ENCODE measurements around the gene TAS1R2. TPM values are rescaled to one million over a fixed set of nuclear protein-coding genes. Genes with fewer than 3 reads are reported as not detected.

The TAS1R2 gene
- total RNA-seq, 3 donors from 2014 or later = not detected

GRCh38 chr1:18884419-18884717, 24.9 kb upstream of the TAS1R2 start:
- TF ChIP-seq POLR2A (IDR thresholded peaks at IDR 0.05) = no peak
- H3K36me3 ChIP-seq = no peaks in the 10 kb centered on the region
- no peaks in the 10 kb centered on the region for H3K9me3 ChIP-seq
- no peak overlapping the region for H3K27ac ChIP-seq
- H3K4me3 ChIP-seq = no peak overlapping the region
- H3K4me1 ChIP-seq = no peaks in the 10 kb centered on the region
- no peaks in the 10 kb centered on the region for H3K27me3 ChIP-seq
- intact Hi-C loops (cut with DNase I; ENCODE audit: low total_unique reads) = no loop called here
- DNase-seq (ENCODE audit: low spot score in 2 of 2) = no peak

- intact Hi-C loops (cut with DNase I; ENCODE audit: low total_unique reads) = no loop called here
- no peak for TF ChIP-seq POLR2AphosphoS5 (IDR thresholded peaks at IDR 0.05)
- TF ChIP-seq CTCF (IDR thresholded peaks at IDR 0.05) = peak; percentile 62 to 83 (median 82)
- peak; percentile 64 to 76 for DNase-seq (ENCODE audit: low spot score in 2 of 2)
- H3K4me1 ChIP-seq = no peaks in the 10 kb centered on the region
- no peaks in the 10 kb centered on the region for H3K9me3 ChIP-seq
- no peak overlapping the region for H3K4me3 ChIP-seq
- no peaks in the 10 kb centered on the region for H3K27me3 ChIP-seq
- H3K27ac ChIP-seq = no peak overlapping the region
- no peaks in the 10 kb centered on the region for H3K36me3 ChIP-seq
Measured at GRCh38 chr1:18883636-18884418, 24.4 kb upstream of the TAS1R2 start.

GRCh38 chr1:18883079-18883478, 23.6 kb upstream of the TAS1R2 start:
- no peak overlapping the region for H3K4me3 ChIP-seq
- DNase-seq (ENCODE audit: low spot score in 2 of 2) = no peak
- H3K36me3 ChIP-seq = no peaks in the 10 kb centered on the region
- intact Hi-C loops (cut with DNase I; ENCODE audit: low total_unique reads) = no loop called here
- TF ChIP-seq CTCF (IDR thresholded peaks at IDR 0.05) = no peak
- no peak for TF ChIP-seq POLR2AphosphoS5 (IDR thresholded peaks at IDR 0.05)
- no peak for TF ChIP-seq POLR2A (IDR thresholded peaks at IDR 0.05)
- H3K4me1 ChIP-seq = no peaks in the 10 kb centered on the region
- no peaks in the 10 kb centered on the region for H3K9me3 ChIP-seq
- H3K27me3 ChIP-seq = no peaks in the 10 kb centered on the region
- no peak overlapping the region for H3K27ac ChIP-seq

- Histone ChIP-seq H3K4me1 (no peaks in the 10 kb centered on the region), H3K36me3 (no peaks in the 10 kb centered on the region), H3K27me3 (no peaks in the 10 kb centered on the region), H3K4me3 (no peak overlapping the region), H3K27ac (no peak overlapping the region), H3K9me3 (no peaks in the 10 kb centered on the region)
- intact Hi-C loops (cut with DNase I; ENCODE audit: low total_unique reads) = no loop called here
- TF ChIP-seq CTCF (IDR thresholded peaks at IDR 0.05) (no peak), POLR2A (IDR thresholded peaks at IDR 0.05) (no peak), POLR2AphosphoS5 (IDR thresholded peaks at IDR 0.05) (no peak)
- DNase-seq (ENCODE audit: low spot score in 2 of 2) = no peak
Measured at GRCh38 chr1:18882486-18882885, 23.0 kb upstream of the TAS1R2 start.

- no peak for TF ChIP-seq POLR2AphosphoS5 (IDR thresholded peaks at IDR 0.05)
- TF ChIP-seq POLR2A (IDR thresholded peaks at IDR 0.05) = no peak
- TF ChIP-seq CTCF (IDR thresholded peaks at IDR 0.05) = no peak
- DNase-seq (ENCODE audit: low spot score in 2 of 2) = no peak
- no peaks in the 10 kb centered on the region for H3K36me3 ChIP-seq
- H3K4me3 ChIP-seq = no peak overlapping the region
- H3K27me3 ChIP-seq = no peaks in the 10 kb centered on the region
- no peaks in the 10 kb centered on the region for H3K4me1 ChIP-seq
- no peaks in the 10 kb centered on the region for H3K9me3 ChIP-seq
- H3K27ac ChIP-seq = no peak overlapping the region
- intact Hi-C loops (cut with DNase I; ENCODE audit: low total_unique reads) = no loop called here
Measured at GRCh38 chr1:18881642-18882431, 22.4 kb upstream of the TAS1R2 start.
